NT2/D1 (cell line): ENCODE measurements around the gene CATSPERB.

Experiments used
- SUZ12 ChIP-seq: IDR thresholded peaks from 2 replicates; pipeline ENCODE4 v1.6.1; 2011; ENCODE audit not compliant: insufficient read length, insufficient read depth; ENCODE audit errors: extremely low read depth
- YY1 ChIP-seq: IDR thresholded peaks from 2 replicates; pipeline ENCODE4 v1.6.1; 2011; ENCODE audit not compliant: insufficient read length, insufficient read depth
- ZNF274 ChIP-seq: IDR thresholded peaks from 2 replicates; pipeline ENCODE4 v1.6.1; 2011; ENCODE audit warnings: mild to moderate bottlenecking, low read depth, low read length

- TF ChIP-seq ZNF274 (no peak), YY1 (no peak), SUZ12 (no peak)
These were observed 21.7 kb upstream of the CATSPERB start for GRCh38 chr14:91753501-91754128.
